Heart right ventricle (tissue), 16 donors: ENCODE measurements around the gene VAT1L. TPM values are rescaled to one million over a fixed set of nuclear protein-coding genes. Genes with fewer than 3 reads are reported as not detected.

Source experiments
- ATAC-seq, 8 donors: fragments of 200-7000 bp; cut with Tn5 transposase; one replicate each; pipeline ENCODE4 v1.9.1; 2020; ENCODE audit warnings: mild to moderate bottlenecking in 8 of 8, moderate library complexity in 8 of 8, moderate number of reproducible peaks in 1 of 8
- DNase-seq, 2 donors: peaks; one replicate each; pipeline ENCODE4 v3.0.0-alpha.2; 2020
- H3K27ac ChIP-seq, 10 donors: fragments of 200-600 bp; sonication (generic) in 2 of 10; one replicate each; pipeline versions ENCODE4 v1.5.0 to v1.8.0; 2020 to 2022; ENCODE audit warnings: mild to moderate bottlenecking in 3 of 10
- H3K27me3 ChIP-seq, 7 donors: fragments of 200-600 bp; one replicate each; pipeline ENCODE4 v1.8.0; 2021 to 2022; ENCODE audit warnings: mild to moderate bottlenecking in 2 of 7
- H3K36me3 ChIP-seq, 9 donors: fragments of 200-600 bp; sonication (generic) in 1 of 9; one replicate each; pipeline versions ENCODE4 v1.5.0 to v1.8.0; 2020 to 2022; ENCODE audit warnings: mild to moderate bottlenecking in 2 of 9
- H3K4me1 ChIP-seq, 9 donors: fragments of 200-600 bp; sonication (generic) in 1 of 9; one replicate each; pipeline versions ENCODE4 v1.5.0 to v1.8.0; 2020 to 2022; ENCODE audit warnings: mild to moderate bottlenecking in 4 of 9
- H3K4me3 ChIP-seq, 10 donors: fragments of 200-600 bp; sonication (generic) in 2 of 10; one replicate each; pipeline versions ENCODE4 v1.5.0 to v1.8.0; 2020 to 2022; ENCODE audit warnings: mild to moderate bottlenecking in 7 of 10, moderate library complexity in 2 of 10
- H3K9me3 ChIP-seq, 11 donors: fragments of 200-600 bp in 10 of 11; sonication (generic) in 2 of 11; one replicate each; pipeline versions ENCODE4 v1.5.0 to v1.8.0; 2013 to 2022; ENCODE audit warnings: mild to moderate bottlenecking in 2 of 11, control low read depth in 1 of 11, moderate library complexity in 1 of 11
- WGBS, 2 donors: extraction: QIAGEN DNeasy Blood & Tissue Kit; methylation state at CpG; one replicate each; pipeline ENCODE4 v1.1.7; 2013; ENCODE audit warnings: inconsistent platforms in 1 of 2; 5-methylcytosine and 5-hydroxymethylcytosine counted together
- intact Hi-C, 10 donors: fragments of 100-400 bp; cut with DNase I; formaldehyde crosslinking; loops; one replicate each; pipeline versions ENCODE4 v1.11.1 to v1.14.2; 2022
- polyA plus RNA-seq, 2 donors: library from polyadenylated mRNA; stranded (reverse); fragments of 200-250 nt; gene quantifications; one replicate each; pipeline ENCODE4 v1.2.3, GENCODE V29; 2013
- total RNA-seq, 10 donors: library from RNA; stranded (reverse); fragmentation: NEBNext Ultra II Directional in 3 of 10; extraction: Animal tissue kit (Norgen Biotek cat#: 25700) in 3 of 10; gene quantifications; one replicate each; pipeline versions ENCODE4 v1.2.1 to v1.2.4, GENCODE V29; 2021 to 2023
- TF ChIP-seq, protein P1 (sequence below), 9 donors: fragments of 200-600 bp; sonication (generic) in 2 of 9; IDR thresholded peaks; one replicate each; pipeline versions ENCODE4 v1.5.0 to v1.8.0; 2021 to 2022; ENCODE audit warnings: antibody characterized with exemption in 9 of 9, mild to moderate bottlenecking in 5 of 9, moderate library complexity in 1 of 9
- donor health status: Arrhythmogenic right ventricular cardiomyopathy.
- donor health status: ischemic (EF 13 %, LVEDD 7.1; RV severe dilation, severe dysfunction).
- donor health status: healthy with polysubstance abuse.
- donor health status: DM: no; HTN: yes; CAD: no.
- donor health status: DM: no; HTN: no; CAD: no.
- donor health status: ischemic (EF 25% LVEDD 6.9; RV normal size, moderate dysfunction).
- donor health status: ischemic (EF 25% LVEDD 5.7; RV mildly dilated, moderate dysfunction).
- donor health status: healthy.
- donor health status: DM: yes; HTN: yes; CAD: no.
- donor health status: Ischemic cardiomyopathy.
- donor health status: ischemic (EF 35%, LVEDD 5.7; RV mildly dilated, moderate dysfunction).
- donor health status: nonischemic (EF 11% LVEDD 7.7; RV severe dilation, severe dysfunction).
- donor health status: DM: yes; HTN: yes; CAD: no.
- donor health status: PGD.
- donor health status: ischemic (EF 29% LVEDD 5.4; RV normal size, mild dysfunction).
- donor health status: nonischemic (EF 23%, LVEDD 6.1; RV moderate dilation, normal function).

The VAT1L gene
- total and polyA plus RNA-seq, 12 donors = 0.19 to 61.0 (median 24.0) TPM

DNA sequence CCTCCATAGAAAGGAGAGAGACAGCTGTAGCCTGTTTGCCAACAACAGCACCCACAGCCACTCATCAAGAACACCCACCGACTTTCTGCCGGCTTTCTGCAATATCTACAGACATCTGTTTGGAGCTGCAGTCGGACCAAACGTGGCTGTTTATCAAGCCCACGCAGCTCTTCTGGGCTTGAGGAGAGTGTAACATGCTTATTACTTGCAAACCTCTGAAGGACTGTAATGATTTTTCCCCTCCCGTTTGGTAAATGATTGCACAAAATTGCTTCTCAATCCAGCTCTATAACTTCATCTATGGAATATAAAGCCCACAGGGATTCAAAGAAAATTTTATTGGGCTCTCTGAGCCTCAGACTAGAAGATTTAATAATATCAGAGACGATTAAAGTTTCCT, 100.5 kb downstream of the VAT1L start:
- Histone ChIP-seq H3K27ac (no peak overlapping the region), H3K4me1 (peaks cover 0 to 18% (median 0%) of the 10 kb centered on the region in 9 donors), H3K36me3 (no peaks in the 10 kb centered on the region), H3K4me3 (no peak overlapping the region), H3K9me3 (no peaks in the 10 kb centered on the region), H3K27me3 (no peaks in the 10 kb centered on the region)
- TF ChIP-seq, protein P1, sequence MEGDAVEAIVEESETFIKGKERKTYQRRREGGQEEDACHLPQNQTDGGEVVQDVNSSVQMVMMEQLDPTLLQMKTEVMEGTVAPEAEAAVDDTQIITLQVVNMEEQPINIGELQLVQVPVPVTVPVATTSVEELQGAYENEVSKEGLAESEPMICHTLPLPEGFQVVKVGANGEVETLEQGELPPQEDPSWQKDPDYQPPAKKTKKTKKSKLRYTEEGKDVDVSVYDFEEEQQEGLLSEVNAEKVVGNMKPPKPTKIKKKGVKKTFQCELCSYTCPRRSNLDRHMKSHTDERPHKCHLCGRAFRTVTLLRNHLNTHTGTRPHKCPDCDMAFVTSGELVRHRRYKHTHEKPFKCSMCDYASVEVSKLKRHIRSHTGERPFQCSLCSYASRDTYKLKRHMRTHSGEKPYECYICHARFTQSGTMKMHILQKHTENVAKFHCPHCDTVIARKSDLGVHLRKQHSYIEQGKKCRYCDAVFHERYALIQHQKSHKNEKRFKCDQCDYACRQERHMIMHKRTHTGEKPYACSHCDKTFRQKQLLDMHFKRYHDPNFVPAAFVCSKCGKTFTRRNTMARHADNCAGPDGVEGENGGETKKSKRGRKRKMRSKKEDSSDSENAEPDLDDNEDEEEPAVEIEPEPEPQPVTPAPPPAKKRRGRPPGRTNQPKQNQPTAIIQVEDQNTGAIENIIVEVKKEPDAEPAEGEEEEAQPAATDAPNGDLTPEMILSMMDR (IDR thresholded peaks at IDR 0.05) = no peak
- DNase-seq = no peak
- intact Hi-C loops = loop anchor here in 1 of 10 donors (10.0 kb wide), 1 partner anchor 64 kb away; no protein-coding TSS in a partner anchor
- WGBS, 2 donors = 57 to 64% methylated on average over 7 of the region's 7 CpGs
- no peak for ATAC-seq

DNA sequence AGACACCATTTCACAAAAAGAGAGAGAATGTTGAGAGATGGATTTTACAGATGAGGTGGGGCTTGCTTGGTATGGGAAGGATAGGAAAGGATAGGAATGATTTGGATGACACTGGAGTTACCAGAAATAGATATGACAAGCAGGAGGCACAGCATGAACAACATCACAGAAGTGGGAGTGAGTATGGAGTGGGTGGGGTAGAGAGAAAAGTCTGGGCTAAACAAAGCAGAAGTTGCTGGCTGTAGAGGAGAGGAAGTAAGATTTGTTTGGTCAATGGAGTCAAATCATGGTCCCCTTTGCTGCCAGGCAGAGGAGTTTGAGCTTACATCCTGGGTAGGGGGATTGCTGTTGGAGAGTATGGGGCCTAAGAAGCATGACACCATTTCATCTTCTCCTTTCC, 101.7 kb downstream of the VAT1L start:
- intact Hi-C loops = loop anchor here in 1 of 10 donors (10.0 kb wide), 1 partner anchor 95 kb away; no protein-coding TSS in a partner anchor
- H3K27me3 ChIP-seq = no peaks in the 10 kb centered on the region
- no peak overlapping the region for H3K27ac ChIP-seq
- TF ChIP-seq, protein P1 (IDR thresholded peaks at IDR 0.05) = no peak
- ATAC-seq (peak in 2 of 8 donors; percentile 28 to 37), DNase-seq (no peak)
- no peaks in the 10 kb centered on the region for H3K36me3 ChIP-seq
- no peak overlapping the region for H3K4me3 ChIP-seq
- no peaks in the 10 kb centered on the region for H3K9me3 ChIP-seq
- peaks cover 0 to 23% (median 0%) of the 10 kb centered on the region in 9 donors for H3K4me1 ChIP-seq

DNA sequence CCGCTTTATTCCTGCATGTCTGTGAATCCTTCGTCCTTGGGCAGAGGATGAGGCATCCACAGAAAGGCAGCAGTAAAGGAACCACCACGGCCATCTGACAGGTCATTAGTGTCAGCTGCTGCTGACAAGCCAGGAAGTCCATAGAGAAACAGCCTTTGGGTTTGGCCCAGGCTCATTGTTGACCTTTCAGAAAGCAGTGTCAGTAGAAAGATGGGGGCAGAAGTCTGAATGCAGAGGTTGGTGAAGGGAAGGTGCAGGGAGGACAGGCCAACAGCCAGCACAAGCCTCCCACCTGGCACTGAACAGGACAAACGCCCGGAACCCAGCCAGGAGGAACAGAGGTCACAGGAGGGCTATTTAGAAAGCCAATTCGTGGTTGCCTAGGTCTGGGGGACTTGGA, 105.8 kb downstream of the VAT1L start:
- Histone ChIP-seq H3K9me3 (no peaks in the 10 kb centered on the region), H3K4me3 (no peak overlapping the region), H3K27me3 (no peaks in the 10 kb centered on the region), H3K36me3 (no peaks in the 10 kb centered on the region), H3K27ac (peak overlapping the region in 7 of 10 donors; percentile 5 to 78 (median 25)), H3K4me1 (peaks cover 0 to 39% (median 7%) of the 10 kb centered on the region in 9 donors)
- peak; percentile 44 to 75 (median 52) for ATAC-seq
- intact Hi-C loops = loop anchor here in 1 of 10 donors (10.0 kb wide), 1 partner anchor 99 kb away; no protein-coding TSS in a partner anchor
- 52 to 57% methylated on average over 6 of the region's 6 CpGs for WGBS, 2 donors
- TF ChIP-seq, protein P1 (IDR thresholded peaks at IDR 0.05) = no peak
- peak; percentile 34 to 40 for DNase-seq

DNA sequence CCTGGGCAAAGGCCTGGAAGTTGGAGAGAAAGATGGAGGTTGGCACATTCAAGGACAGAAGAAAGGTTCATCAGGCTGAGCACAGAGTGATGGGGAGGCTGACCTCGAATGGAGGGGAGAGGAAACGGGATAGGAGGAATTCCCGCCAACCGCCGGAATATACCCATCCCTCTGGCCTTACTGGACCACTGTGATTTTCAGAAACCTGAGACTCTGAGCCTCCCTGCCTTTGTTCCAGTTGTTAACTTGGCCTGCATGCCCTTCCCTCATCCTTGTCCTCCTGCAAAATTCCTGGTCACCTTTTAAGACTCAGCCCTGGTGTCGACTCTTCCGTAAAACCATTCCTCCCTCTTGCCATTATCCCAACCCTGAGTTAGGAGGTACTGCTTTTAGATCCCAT, 107.6 kb downstream of the VAT1L start:
- Histone ChIP-seq H3K27me3 (no peaks in the 10 kb centered on the region), H3K36me3 (no peaks in the 10 kb centered on the region), H3K4me3 (no peak overlapping the region), H3K4me1 (peaks cover 0 to 32% (median 7%) of the 10 kb centered on the region in 9 donors), H3K27ac (peak overlapping the region in 3 of 10 donors; percentile 4 to 49 (median 28)), H3K9me3 (no peaks in the 10 kb centered on the region)
- no peak for ATAC-seq
- DNase-seq = no peak
- WGBS, 2 donors = 74 to 76% methylated on average over 7 of the region's 7 CpGs
- TF ChIP-seq, protein P1 (IDR thresholded peaks at IDR 0.05) = no peak
- intact Hi-C loops = loop anchor here in 1 of 10 donors (10.0 kb wide), 1 partner anchor 101 kb away; no protein-coding TSS in a partner anchor
